ENCODE data around the gene RBM47. TPM values are rescaled to one million over a fixed set of nuclear protein-coding genes. Genes with fewer than 3 reads are reported as not detected.

Gene RBM47
- total and polyA plus RNA-seq, 2 donors (not counting 1 experiment from before 2014, with no cell fraction given) = 0.14 to 1.8 TPM

GRCh38 chr4:40525752-40526598 lies 103.7 kb downstream of the RBM47 start:
- TF ChIP-seq EZH2 (IDR thresholded peaks at IDR 0.05; ENCODE audit: low read length, missing control alignments) (no peak), CTCF (conservative IDR thresholded peaks at IDR 0.05 in 1 of 2, IDR thresholded peaks at IDR 0.05 in 1 of 2; ENCODE audit: low read depth in 1 of 2, low read length in 2 of 2) (no peak)
- H3K4me3 ChIP-seq (replicated peaks in 1 of 4; ENCODE audit: control extremely low read depth in 1 of 4, insufficient read depth in 1 of 4, low read depth in 3 of 4, low read length in 4 of 4) = no peak overlapping the region

GRCh38 chr4:40524366-40525041 lies 105.2 kb downstream of the RBM47 start:
- peak; percentile 48 to 93 for DNase-seq (ENCODE audit: low read depth in 2 of 2)
- Histone ChIP-seq H3K27me3 (ENCODE audit: control insufficient read depth, insufficient read depth, low read length) (no peaks in the 10 kb centered on the region), H3K9ac (ENCODE audit: insufficient read depth, low read length) (no peak overlapping the region), H3K9me3 (ENCODE audit: control insufficient read depth, insufficient read depth, low read depth, low read length) (no peaks in the 10 kb centered on the region), H2AFZ (ENCODE audit: low read length) (no peak overlapping the region), H3K4me2 (ENCODE audit: extremely low read depth, insufficient read depth, low read length) (peak overlapping the region; percentile 15), H3K4me1 (ENCODE audit: control insufficient read depth, extremely low read depth, insufficient read depth, low read length) (peaks cover 2% of the 10 kb centered on the region), H3K4me3 (replicated peaks in 1 of 4; ENCODE audit: control extremely low read depth in 1 of 4, insufficient read depth in 1 of 4, low read depth in 3 of 4, low read length in 4 of 4) (no peak overlapping the region), H3K27ac (ENCODE audit: insufficient read depth, low read length) (no peak overlapping the region), H3K36me3 (ENCODE audit: control insufficient read depth, insufficient read depth, low read length) (no peaks in the 10 kb centered on the region), H3K79me2 (ENCODE audit: control insufficient read depth, insufficient read depth, low read length) (no peaks in the 10 kb centered on the region), H4K20me1 (ENCODE audit: control insufficient read depth, extremely low read depth, insufficient read depth, low read length) (no peaks in the 10 kb centered on the region)
- TF ChIP-seq EZH2 (IDR thresholded peaks at IDR 0.05; ENCODE audit: low read length, missing control alignments) = no peak
- no peak for TF ChIP-seq CTCF (conservative IDR thresholded peaks at IDR 0.05 in 1 of 2, IDR thresholded peaks at IDR 0.05 in 1 of 2; ENCODE audit: low read depth in 1 of 2, low read length in 2 of 2)

More at GRCh38 chr4:40525752-40526598, 103.7 kb downstream of the RBM47 start:
- Histone ChIP-seq H3K79me2 (ENCODE audit: control insufficient read depth, insufficient read depth, low read length) (no peaks in the 10 kb centered on the region), H3K27ac (ENCODE audit: insufficient read depth, low read length) (peak overlapping the region; percentile 71), H3K27me3 (ENCODE audit: control insufficient read depth, insufficient read depth, low read length) (no peaks in the 10 kb centered on the region), H2AFZ (ENCODE audit: low read length) (peak overlapping the region; percentile 85), H3K4me1 (ENCODE audit: control insufficient read depth, extremely low read depth, insufficient read depth, low read length) (peaks cover 2% of the 10 kb centered on the region), H3K36me3 (ENCODE audit: control insufficient read depth, insufficient read depth, low read length) (no peaks in the 10 kb centered on the region), H3K4me2 (ENCODE audit: extremely low read depth, insufficient read depth, low read length) (peak overlapping the region; percentile 85), H4K20me1 (ENCODE audit: control insufficient read depth, extremely low read depth, insufficient read depth, low read length) (no peaks in the 10 kb centered on the region), H3K9me3 (ENCODE audit: control insufficient read depth, insufficient read depth, low read depth, low read length) (no peaks in the 10 kb centered on the region), H3K9ac (ENCODE audit: insufficient read depth, low read length) (no peak overlapping the region)
- DNase-seq (ENCODE audit: low read depth in 2 of 2) = peak; percentile 90 to 92

- H3K9ac ChIP-seq (ENCODE audit: insufficient read depth, low read length) = no peak overlapping the region
- no peaks in the 10 kb centered on the region for H3K27me3 ChIP-seq (ENCODE audit: control insufficient read depth, insufficient read depth, low read length)
- DNase-seq (ENCODE audit: low read depth in 2 of 2) = no peak
- no peak overlapping the region for H2AFZ ChIP-seq (ENCODE audit: low read length)
- no peaks in the 10 kb centered on the region for H3K9me3 ChIP-seq (ENCODE audit: control insufficient read depth, insufficient read depth, low read depth, low read length)
- no peaks in the 10 kb centered on the region for H4K20me1 ChIP-seq (ENCODE audit: control insufficient read depth, extremely low read depth, insufficient read depth, low read length)
- TF ChIP-seq EZH2 (IDR thresholded peaks at IDR 0.05; ENCODE audit: low read length, missing control alignments) (no peak), CTCF (conservative IDR thresholded peaks at IDR 0.05 in 1 of 2, IDR thresholded peaks at IDR 0.05 in 1 of 2; ENCODE audit: low read depth in 1 of 2, low read length in 2 of 2) (no peak)
- H3K27ac ChIP-seq (ENCODE audit: insufficient read depth, low read length) = no peak overlapping the region
- H3K36me3 ChIP-seq (ENCODE audit: control insufficient read depth, insufficient read depth, low read length) = no peaks in the 10 kb centered on the region
- no peaks in the 10 kb centered on the region for H3K79me2 ChIP-seq (ENCODE audit: control insufficient read depth, insufficient read depth, low read length)
- peaks cover 2% of the 10 kb centered on the region for H3K4me1 ChIP-seq (ENCODE audit: control insufficient read depth, extremely low read depth, insufficient read depth, low read length)
- no peak overlapping the region for H3K4me2 ChIP-seq (ENCODE audit: extremely low read depth, insufficient read depth, low read length)
- H3K4me3 ChIP-seq (replicated peaks in 1 of 4; ENCODE audit: control extremely low read depth in 1 of 4, insufficient read depth in 1 of 4, low read depth in 3 of 4, low read length in 4 of 4) = no peak overlapping the region
Measured at GRCh38 chr4:40523581-40523980, 106.1 kb downstream of the RBM47 start.
